Left lobe of liver (tissue), 2 donors: ENCODE results near the gene USP40. TPM values are rescaled to one million over a fixed set of nuclear protein-coding genes. Genes with fewer than 3 reads are reported as not detected.

Source experiments
- ATAC-seq: fragments of 200-7000 bp; cut with Tn5 transposase; one replicate; pipeline ENCODE4 v1.9.1; 2020; ENCODE audit warnings: mild to moderate bottlenecking, moderate library complexity
- DNase-seq: peaks from one replicate; pipeline ENCODE4 v3.0.0-alpha.2; 2020; ENCODE audit warnings: low spot score
- total RNA-seq: library from RNA; stranded (reverse); gene quantifications from one replicate; pipeline ENCODE4 v1.2.1, GENCODE V29; 2021
- donor health status: DM: no; HTN: no; CAD: no; lungs with moderate emphysema.
- donor health status: DM: no; HTN: yes; CAD: no.

The USP40 gene
- total RNA-seq, 1 donor from 2014 or later: 25.8 TPM

GRCh38 chr2:233449081-233449901 lies 117.3 kb downstream of the USP40 start:
- ATAC-seq (peak; percentile 47), DNase-seq (no peak)

- ATAC-seq: no peak
- no peak for DNase-seq
Measured at GRCh38 chr2:233448575-233448974, 118.0 kb downstream of the USP40 start.

DNA sequence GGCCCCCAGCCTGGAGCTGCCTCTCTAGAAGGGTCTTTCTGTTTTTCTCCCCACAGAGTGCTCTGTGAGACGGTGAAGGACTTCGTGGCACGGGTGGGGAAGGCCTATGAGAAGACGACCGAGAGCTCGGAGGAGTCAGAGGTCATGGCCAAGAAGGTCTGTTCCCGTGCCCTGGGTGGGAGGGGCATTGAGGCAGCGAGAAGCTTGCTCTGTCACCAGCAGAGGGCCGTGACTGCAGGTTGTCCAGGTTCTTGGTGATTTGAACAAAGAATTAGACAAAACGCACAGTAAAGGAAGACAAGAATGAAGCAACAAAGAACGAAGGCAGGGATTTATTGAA lies 118.4 kb downstream of the USP40 start:
- DNase-seq: no peak
- ATAC-seq: peak; percentile 9

DNA sequence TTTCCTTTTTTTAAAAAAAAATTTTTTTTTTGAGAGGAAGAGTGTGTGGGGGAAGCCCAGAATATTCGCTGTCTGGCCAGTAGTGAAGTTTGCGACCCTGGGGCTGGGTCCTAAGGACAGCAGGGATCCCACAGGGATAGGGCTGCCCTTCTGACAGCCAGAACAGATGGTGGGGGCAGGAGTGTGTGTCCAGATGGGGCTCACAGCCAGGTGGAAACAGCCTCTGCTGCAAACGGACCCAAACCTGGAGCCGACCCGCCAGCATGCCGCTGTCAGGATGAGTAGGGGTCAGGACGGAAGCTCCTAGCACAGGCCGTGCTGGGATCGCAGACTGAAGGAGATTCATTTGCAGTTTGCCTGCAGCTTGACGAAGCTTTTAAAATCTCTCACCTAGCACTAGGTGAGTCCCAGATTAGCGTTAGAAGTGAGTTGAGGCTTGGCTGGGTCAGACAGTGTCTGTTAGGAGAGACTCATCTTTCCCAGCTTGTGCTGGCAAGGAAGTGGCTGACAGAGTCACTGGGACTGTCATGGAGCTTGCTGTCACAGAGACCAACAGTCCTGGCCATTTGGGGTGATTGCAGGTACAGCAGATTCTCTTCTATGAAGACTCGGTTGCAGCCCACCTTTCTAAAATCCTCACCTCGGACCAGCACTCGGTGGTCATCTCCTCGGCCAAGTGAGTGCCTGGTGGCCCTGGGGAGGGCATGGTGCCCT lies 118.9 kb downstream of the USP40 start:
- DNase-seq: no peak
- no peak for ATAC-seq

DNA sequence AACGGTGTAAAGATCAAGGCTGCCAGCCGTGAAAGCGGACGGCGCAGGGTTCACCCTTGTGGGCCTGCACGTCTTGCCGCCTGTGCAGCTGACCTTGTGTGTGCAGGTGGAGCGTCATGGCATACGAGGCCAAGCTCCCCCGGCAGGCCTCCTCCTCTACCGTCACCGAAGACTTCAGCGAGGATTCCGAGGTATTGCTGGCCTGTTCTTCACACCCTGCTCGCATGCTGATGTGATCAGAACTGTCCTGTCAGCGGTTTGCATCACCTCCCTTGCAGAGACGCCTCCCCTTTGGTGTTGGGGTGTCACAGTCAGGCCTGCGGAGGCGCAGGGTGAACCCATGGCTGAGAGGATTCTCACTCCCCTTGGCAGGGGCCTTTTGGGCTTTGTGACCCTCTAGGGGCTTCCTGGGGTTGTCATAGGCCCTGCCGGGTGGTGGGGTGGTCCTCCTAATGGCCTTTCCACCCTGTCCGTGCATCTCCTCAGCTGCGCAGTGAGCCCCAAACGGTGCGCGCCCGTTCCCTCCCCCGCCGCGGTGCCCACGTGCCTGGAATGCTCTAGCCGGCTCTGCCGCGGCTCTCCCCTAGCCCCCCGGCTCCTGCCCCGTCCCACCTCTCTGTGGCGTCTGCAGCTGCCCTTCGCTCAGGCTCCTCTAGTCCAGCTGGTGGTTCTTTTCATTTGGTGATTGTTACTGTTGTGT lies 119.8 kb downstream of the USP40 start:
- DNase-seq (no peak), ATAC-seq (no peak)

DNA sequence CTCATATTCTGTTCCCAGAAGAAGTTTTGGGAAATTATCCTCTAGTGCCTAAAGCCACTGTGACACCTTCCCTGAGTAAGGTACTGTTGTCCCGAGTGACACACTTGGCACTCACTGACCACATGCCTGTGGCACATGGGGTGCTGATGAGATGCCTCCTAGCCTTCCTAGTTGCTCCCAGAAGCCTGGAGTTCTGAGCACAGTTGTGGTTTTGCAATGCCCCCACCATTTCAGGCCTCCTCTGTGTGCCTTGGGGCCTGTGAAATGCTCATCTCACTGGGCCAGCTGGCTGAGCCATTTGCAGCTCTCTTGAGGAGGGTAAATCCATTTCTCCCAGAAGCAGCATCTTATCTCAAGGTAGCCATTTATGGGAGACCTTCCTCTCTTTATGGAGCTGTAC lies 120.5 kb downstream of the USP40 start:
- no peak for DNase-seq
- no peak for ATAC-seq

DNA sequence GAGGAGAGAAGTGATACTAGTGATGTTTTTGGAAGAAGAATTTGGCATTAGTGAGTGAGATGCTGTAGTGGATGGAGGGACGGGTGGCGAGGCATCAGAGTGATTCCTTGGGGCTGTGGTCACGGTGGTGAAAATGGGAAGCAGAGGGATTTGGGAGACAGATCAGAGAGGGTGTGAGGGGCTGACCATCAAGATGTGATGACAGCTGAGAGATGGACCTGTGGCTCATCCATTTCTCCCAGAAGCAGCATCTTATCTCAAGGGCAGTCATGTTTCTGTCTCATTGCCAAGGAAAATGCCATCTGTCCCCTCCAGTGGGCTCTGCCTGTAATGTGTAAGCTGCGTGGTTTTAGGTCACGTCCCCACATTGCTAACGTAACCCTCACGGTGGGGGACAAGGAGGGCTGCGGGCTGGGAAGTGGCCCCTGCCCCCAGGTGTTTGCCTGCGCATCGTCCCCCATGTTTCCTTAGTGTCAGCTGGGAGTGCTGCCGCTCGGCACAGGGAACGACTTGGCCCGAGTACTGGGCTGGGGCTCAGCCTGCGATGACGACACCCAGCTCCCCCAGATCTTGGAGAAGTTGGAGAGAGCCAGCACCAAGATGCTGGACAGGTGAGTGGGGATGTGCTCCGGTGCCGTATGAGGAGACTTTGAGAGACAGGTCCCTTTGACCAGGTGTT lies 121.3 kb downstream of the USP40 start:
- ATAC-seq: no peak
- DNase-seq: no peak

DNA sequence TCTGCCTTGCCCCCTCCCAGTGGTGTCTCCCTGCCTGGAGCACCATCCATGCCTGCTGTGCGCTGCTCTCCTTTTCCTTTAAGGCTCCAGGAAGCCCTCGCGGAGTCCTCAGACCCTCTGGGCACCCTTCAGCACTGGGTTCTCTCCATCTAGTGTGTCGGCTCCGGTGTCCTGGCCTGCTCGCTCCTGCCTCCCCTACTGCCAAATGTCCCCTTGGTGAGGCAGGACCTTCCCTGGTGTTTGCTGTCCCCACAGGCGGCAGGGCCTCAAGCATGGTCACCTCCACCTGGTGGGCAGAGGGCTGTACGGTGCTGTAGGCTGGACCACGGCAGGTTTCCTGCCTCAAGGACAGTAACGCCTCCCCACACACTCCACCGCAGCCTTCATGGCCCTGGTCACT lies 122.1 kb downstream of the USP40 start:
- no peak for DNase-seq
- no peak for ATAC-seq

GRCh38 chr2:233443511-233444183 lies 122.9 kb downstream of the USP40 start:
- peak; percentile 93 for ATAC-seq

GRCh38 chr2:233442028-233442310 lies 124.6 kb downstream of the USP40 start:
- no peak for ATAC-seq

More at GRCh38 chr2:233443511-233444183, 122.9 kb downstream of the USP40 start:
- DNase-seq: peak; percentile 77

GRCh38 chr2:233441161-233442027 lies 125.2 kb downstream of the USP40 start:
- ATAC-seq (no peak), DNase-seq (no peak)

More at GRCh38 chr2:233442028-233442310, 124.6 kb downstream of the USP40 start:
- no peak for DNase-seq

DNA sequence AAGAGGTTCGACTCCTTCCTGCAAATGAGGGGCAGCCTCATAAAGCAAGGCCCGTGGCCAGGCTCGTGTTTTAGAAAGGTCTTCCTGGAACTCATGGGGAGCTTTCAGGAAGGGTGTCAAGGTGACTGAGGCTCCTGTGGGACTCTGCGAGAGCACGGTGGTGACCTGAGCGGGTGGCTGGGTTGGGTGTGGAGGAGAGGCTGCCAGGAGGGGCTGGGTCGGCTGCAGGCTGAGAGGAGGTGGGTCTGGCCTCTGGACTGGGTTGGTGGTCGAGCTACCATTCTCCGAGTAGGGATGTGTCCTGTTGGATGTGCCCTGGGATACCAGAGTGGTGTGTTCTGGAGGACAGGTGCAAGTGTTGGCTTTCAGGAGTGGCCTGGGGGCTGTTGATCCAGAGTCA lies 125.9 kb downstream of the USP40 start:
- ATAC-seq: no peak
- no peak for DNase-seq

DNA sequence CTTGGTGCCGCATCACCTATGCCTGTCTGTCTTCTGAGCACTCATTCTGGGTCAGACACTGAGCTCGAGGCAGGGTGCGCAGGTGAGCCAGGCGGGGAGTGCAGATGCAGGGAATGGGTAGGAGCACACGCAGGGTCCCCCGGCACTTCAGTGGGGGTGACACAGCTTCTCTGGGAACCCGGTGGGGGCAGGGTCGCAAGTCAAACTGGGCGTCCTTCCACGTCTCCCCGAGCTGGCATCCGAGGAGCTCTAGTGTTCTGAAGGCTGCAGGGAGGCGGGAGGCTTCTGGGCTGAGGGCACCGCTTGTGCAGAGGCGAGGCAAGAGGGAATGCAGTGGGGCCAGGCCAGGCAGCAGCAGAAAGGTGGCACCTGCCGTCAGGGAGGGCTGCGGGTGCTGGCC lies 126.3 kb downstream of the USP40 start:
- no peak for ATAC-seq
- DNase-seq: no peak

GRCh38 chr2:233439191-233439590 lies 127.4 kb downstream of the USP40 start:
- ATAC-seq: no peak

DNA sequence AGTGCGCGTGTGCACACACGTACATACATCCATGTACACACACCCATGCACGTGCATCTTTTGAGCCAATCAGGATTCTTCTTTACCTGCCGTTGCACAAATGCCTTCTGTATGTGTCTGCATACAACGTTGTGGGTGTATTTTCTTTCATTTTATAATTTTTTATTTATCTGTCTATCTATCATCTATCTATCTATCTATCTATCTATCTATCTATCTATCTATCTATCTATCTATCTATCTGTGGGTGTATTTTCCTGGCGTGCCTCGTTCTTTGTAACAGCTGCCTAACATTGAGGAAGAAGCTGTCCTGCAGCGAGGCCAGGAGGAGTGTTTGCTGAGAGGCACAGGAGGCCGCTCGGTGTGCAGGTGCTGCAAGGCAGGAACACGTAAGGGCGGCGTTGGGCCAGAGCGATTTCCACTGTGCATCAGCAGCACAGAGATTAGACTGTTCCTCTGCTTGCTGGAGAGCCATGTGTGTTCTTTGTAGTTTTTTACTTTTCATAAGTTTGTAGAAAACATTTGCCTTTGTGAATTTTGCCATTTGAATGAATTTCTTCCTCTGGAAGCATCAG lies 127.9 kb downstream of the USP40 start:
- ATAC-seq: no peak
- no peak for DNase-seq

More at GRCh38 chr2:233439191-233439590, 127.4 kb downstream of the USP40 start:
- no peak for DNase-seq

DNA sequence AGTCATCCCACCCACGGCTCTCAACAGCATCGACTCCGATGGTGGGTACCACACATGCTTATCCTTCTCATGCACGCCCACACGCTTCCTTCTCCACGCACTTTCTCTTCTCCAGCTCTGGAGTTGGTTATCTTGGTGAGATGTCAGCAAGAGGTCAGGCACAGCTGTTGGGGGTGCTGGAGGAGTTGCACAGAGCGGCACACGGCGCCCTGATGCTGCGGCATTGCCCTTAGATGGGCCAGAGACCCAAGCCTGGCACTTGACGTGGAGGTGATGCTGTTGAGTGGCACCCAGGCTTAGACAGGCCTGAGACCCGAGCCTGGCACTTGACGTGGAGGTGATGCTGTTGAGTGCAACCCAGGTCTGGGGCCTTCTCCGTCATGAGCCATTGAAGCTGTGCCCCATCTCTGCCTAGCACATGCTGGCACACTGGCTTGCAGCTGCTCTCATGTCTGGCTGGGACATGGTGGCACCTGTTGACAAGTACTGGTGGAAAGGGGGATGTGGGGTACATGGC lies 129.1 kb downstream of the USP40 start:
- ATAC-seq (no peak), DNase-seq (no peak)

- DNase-seq: peak; percentile 40
- ATAC-seq: no peak
Measured at GRCh38 chr2:233436691-233437438, 129.7 kb downstream of the USP40 start.

GRCh38 chr2:233436191-233436581 lies 130.4 kb downstream of the USP40 start:
- ATAC-seq (no peak), DNase-seq (peak; percentile 39)
